T-helper 1 cell treated with Interleukin-12 subunit alpha and Interleukin-12 subunit beta and Interleukin-4 antibody, amounts not matched to agents 30 μg/mL and 1 μg/mL, for 36 hours (primary cell): Measurements from ENCODE around the gene PRKCSH.
"Not testable (repeated sequence)": the region's sequence is repeated elsewhere in the genome, so short reads cannot be mapped to it uniquely, and the experiment has no call there.

ENCODE experiments used
- H3K27ac Mint-ChIP-seq: one replicate; pipeline ENCODE4 v1.8.0; 2021; ENCODE audit warnings: mild to moderate bottlenecking, mixed read lengths
- H3K27me3 Mint-ChIP-seq: one replicate; pipeline ENCODE4 v1.8.0; 2021; ENCODE audit warnings: low read depth, mixed read lengths
- H3K36me3 Mint-ChIP-seq: one replicate; pipeline ENCODE4 v1.8.0; 2021; ENCODE audit warnings: low read depth, mixed read lengths
- H3K4me1 Mint-ChIP-seq: one replicate; pipeline ENCODE4 v1.8.0; 2021; ENCODE audit warnings: low read depth, mixed read lengths
- H3K4me3 Mint-ChIP-seq: one replicate; pipeline ENCODE4 v1.8.0; 2021; ENCODE audit warnings: mild to moderate bottlenecking, moderate library complexity, mixed read lengths
- H3K9me3 Mint-ChIP-seq: one replicate; pipeline ENCODE4 v1.8.0; 2021; ENCODE audit warnings: mixed read lengths

The PRKCSH gene

GRCh38 chr19:11435057-11435832, at the start of gene PRKCSH, which contains the start of gene ODAD3:
Gene PRKCSH, plus strand, starts transcription at chr19:11435635. Its CDS starts 483 bp downstream, at chr19:11436118.
Gene ODAD3, minus strand, starts transcription at chr19:11435121. Its CDS starts 105 bp downstream, at chr19:11435016.
- peak within 1 kb of the TSS; percentile 99 for H3K27ac Mint-ChIP-seq
- peaks cover 13% of the 10 kb centered on the region for H3K36me3 Mint-ChIP-seq
- peaks cover 14% of the 10 kb centered on the region for H3K4me1 Mint-ChIP-seq
- H3K9me3 Mint-ChIP-seq, result no peaks in the 10 kb centered on the region
- peaks cover 3% of the 10 kb centered on the region for H3K27me3 Mint-ChIP-seq
- peak within 1 kb of the TSS; percentile 100 for H3K4me3 Mint-ChIP-seq

GRCh38 chr19:11387162-11388034, 48.0 kb upstream of the PRKCSH start:
- H3K27me3 Mint-ChIP-seq, result peaks cover 18% of the 10 kb centered on the region
- H3K4me1 Mint-ChIP-seq, result peaks cover 5% of the 10 kb centered on the region
- peaks cover 3% of the 10 kb centered on the region for H3K9me3 Mint-ChIP-seq
- no peak overlapping the region for H3K27ac Mint-ChIP-seq
- H3K36me3 Mint-ChIP-seq, result no peaks in the 10 kb centered on the region
- H3K4me3 Mint-ChIP-seq, result no peak overlapping the region

GRCh38 chr19:11390359-11390758, 45.1 kb upstream of the PRKCSH start:
- peaks cover 14% of the 10 kb centered on the region for H3K27me3 Mint-ChIP-seq

GRCh38 chr19:11390933-11391680, 44.3 kb upstream of the PRKCSH start:
- no peak overlapping the region for H3K27ac Mint-ChIP-seq
- H3K4me3 Mint-ChIP-seq, result no peak overlapping the region
- H3K27me3 Mint-ChIP-seq, result peaks cover 16% of the 10 kb centered on the region
- peaks cover 3% of the 10 kb centered on the region for H3K9me3 Mint-ChIP-seq
- H3K36me3 Mint-ChIP-seq, result no peaks in the 10 kb centered on the region
- peaks cover 5% of the 10 kb centered on the region for H3K4me1 Mint-ChIP-seq

More at GRCh38 chr19:11390359-11390758, 45.1 kb upstream of the PRKCSH start:
- H3K4me3 Mint-ChIP-seq, result no peak overlapping the region
- H3K9me3 Mint-ChIP-seq, result peaks cover 3% of the 10 kb centered on the region
- no peaks in the 10 kb centered on the region for H3K36me3 Mint-ChIP-seq
- H3K4me1 Mint-ChIP-seq, result peaks cover 5% of the 10 kb centered on the region
- H3K27ac Mint-ChIP-seq, result no peak overlapping the region

- H3K36me3 Mint-ChIP-seq, result no peaks in the 10 kb centered on the region
- H3K4me3 Mint-ChIP-seq, result no peak overlapping the region
- peaks cover 5% of the 10 kb centered on the region for H3K4me1 Mint-ChIP-seq
- H3K27ac Mint-ChIP-seq, result no peak overlapping the region
- no peaks in the 10 kb centered on the region for H3K9me3 Mint-ChIP-seq
- peaks cover 16% of the 10 kb centered on the region for H3K27me3 Mint-ChIP-seq
These were observed 38.3 kb upstream of the PRKCSH start for GRCh38 chr19:11397089-11397610.

- Mint-ChIP-seq H3K36me3 (no peaks in the 10 kb centered on the region), H3K4me1 (no peaks in the 10 kb centered on the region), H3K9me3 (no peaks in the 10 kb centered on the region), H3K4me3 (no peak overlapping the region), H3K27me3 (peaks cover 5% of the 10 kb centered on the region), H3K27ac (no peak overlapping the region)
These were observed 35.8 kb upstream of the PRKCSH start for GRCh38 chr19:11399667-11400066.

GRCh38 chr19:11400798-11401197, 34.6 kb upstream of the PRKCSH start:
- Mint-ChIP-seq H3K36me3 (no peaks in the 10 kb centered on the region), H3K4me3 (no peak overlapping the region), H3K27ac (no peak overlapping the region), H3K27me3 (no peaks in the 10 kb centered on the region), H3K4me1 (no peaks in the 10 kb centered on the region), H3K9me3 (no peaks in the 10 kb centered on the region)

- Mint-ChIP-seq H3K36me3 (no peaks in the 10 kb centered on the region), H3K4me1 (no peaks in the 10 kb centered on the region), H3K27me3 (peaks cover under 1% of the 10 kb centered on the region)
These were observed 33.5 kb upstream of the PRKCSH start for GRCh38 chr19:11401808-11402543.

GRCh38 chr19:11404588-11405222, 30.7 kb upstream of the PRKCSH start:
- Mint-ChIP-seq H3K36me3 (no peaks in the 10 kb centered on the region), H3K27ac (no peak overlapping the region), H3K4me3 (no peak overlapping the region), H3K4me1 (no peaks in the 10 kb centered on the region), H3K9me3 (no peaks in the 10 kb centered on the region), H3K27me3 (peaks cover 5% of the 10 kb centered on the region)

More at GRCh38 chr19:11401808-11402543, 33.5 kb upstream of the PRKCSH start:
- no peak overlapping the region for H3K27ac Mint-ChIP-seq
- H3K9me3 Mint-ChIP-seq, result no peaks in the 10 kb centered on the region
- no peak overlapping the region for H3K4me3 Mint-ChIP-seq

- Mint-ChIP-seq H3K9me3 (no peaks in the 10 kb centered on the region), H3K4me1 (no peaks in the 10 kb centered on the region), H3K36me3 (no peaks in the 10 kb centered on the region), H3K4me3 (no peak overlapping the region), H3K27me3 (peaks cover 10% of the 10 kb centered on the region), H3K27ac (no peak overlapping the region)
These were observed 29.4 kb upstream of the PRKCSH start for GRCh38 chr19:11405846-11406643.

- H3K27me3 Mint-ChIP-seq, H3K36me3 Mint-ChIP-seq, H3K4me1 Mint-ChIP-seq, H3K4me3 Mint-ChIP-seq, H3K27ac Mint-ChIP-seq, H3K9me3 Mint-ChIP-seq: not testable (repeated sequence)
These were observed 28.7 kb upstream of the PRKCSH start for GRCh38 chr19:11406703-11407236.

- H3K27me3 Mint-ChIP-seq, result peaks cover 10% of the 10 kb centered on the region
- no peak overlapping the region for H3K4me3 Mint-ChIP-seq
- H3K4me1 Mint-ChIP-seq, result no peaks in the 10 kb centered on the region
- no peak overlapping the region for H3K27ac Mint-ChIP-seq
- no peaks in the 10 kb centered on the region for H3K9me3 Mint-ChIP-seq
- H3K36me3 Mint-ChIP-seq, result no peaks in the 10 kb centered on the region
These were observed 26.8 kb upstream of the PRKCSH start for GRCh38 chr19:11408591-11408990.
